Astrocyte of the cerebellum (primary cell): ENCODE results near the gene CDKL2.

ENCODE experiments used
- DNase-seq: peaks from one replicate; pipeline ENCODE4 v3.0.0-alpha.2; 2011; ENCODE audit warnings: low read depth
- H3K4me3 ChIP-seq: 2 replicates; pipeline ENCODE4 v1.5.1; 2011; ENCODE audit warnings: mild to moderate bottlenecking, low read depth, low read length, moderate library complexity
- in situ Hi-C: cut with HindIII; loops from 2 replicates; pipeline ENCODE4 v1.10.0; 2017; ENCODE audit warnings: low sequenced_read_pairs
- TF ChIP-seq, protein P1 (sequence below): IDR thresholded peaks from 2 replicates; pipeline ENCODE4 v1.5.1; 2012; ENCODE audit warnings: low read length, low read depth, moderate library complexity, mild to moderate bottlenecking; ENCODE audit errors: missing control alignments

Gene CDKL2

DNA sequence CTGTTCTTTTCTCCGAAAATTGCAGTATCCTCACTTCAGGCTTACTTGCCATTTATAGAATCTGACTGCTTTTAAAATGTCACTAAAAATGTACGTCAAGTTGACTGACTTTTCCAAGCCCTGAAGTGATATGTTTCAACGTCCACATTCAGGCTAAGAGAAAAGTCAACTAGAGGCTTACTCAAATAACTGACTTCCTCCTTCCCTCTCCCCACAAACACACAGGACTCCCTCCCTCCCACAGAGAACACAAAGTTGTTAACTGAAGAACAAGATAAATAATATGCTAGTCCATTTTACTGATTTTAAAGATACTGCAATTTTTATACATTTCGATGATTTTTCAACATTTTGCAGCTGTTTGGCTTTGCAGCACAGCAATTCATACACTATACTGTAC, 13.8 kb upstream of the CDKL2 start:
- DNase-seq = no peak
- TF ChIP-seq, protein P1, sequence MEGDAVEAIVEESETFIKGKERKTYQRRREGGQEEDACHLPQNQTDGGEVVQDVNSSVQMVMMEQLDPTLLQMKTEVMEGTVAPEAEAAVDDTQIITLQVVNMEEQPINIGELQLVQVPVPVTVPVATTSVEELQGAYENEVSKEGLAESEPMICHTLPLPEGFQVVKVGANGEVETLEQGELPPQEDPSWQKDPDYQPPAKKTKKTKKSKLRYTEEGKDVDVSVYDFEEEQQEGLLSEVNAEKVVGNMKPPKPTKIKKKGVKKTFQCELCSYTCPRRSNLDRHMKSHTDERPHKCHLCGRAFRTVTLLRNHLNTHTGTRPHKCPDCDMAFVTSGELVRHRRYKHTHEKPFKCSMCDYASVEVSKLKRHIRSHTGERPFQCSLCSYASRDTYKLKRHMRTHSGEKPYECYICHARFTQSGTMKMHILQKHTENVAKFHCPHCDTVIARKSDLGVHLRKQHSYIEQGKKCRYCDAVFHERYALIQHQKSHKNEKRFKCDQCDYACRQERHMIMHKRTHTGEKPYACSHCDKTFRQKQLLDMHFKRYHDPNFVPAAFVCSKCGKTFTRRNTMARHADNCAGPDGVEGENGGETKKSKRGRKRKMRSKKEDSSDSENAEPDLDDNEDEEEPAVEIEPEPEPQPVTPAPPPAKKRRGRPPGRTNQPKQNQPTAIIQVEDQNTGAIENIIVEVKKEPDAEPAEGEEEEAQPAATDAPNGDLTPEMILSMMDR = no peak
- H3K4me3 ChIP-seq = no peak overlapping the region
- in situ Hi-C loops = no loop called here

DNA sequence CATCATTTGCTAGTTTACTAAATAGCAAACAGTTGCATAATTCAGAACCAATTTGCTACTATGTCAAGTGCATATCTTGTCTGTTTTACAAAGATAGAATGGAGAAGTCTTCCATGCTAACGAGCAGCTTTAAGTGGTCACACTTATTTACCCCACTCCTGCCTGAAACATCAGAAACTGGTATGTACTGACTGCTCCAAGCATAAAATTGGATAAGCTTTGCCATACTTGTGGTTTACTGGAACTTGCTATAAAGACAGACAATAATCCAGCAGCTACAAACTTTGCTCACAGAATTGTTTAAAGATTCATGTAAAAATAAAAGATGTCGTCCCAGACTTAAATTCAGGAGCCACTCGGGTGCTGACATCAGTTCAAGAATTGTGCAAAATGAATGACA, 13.3 kb upstream of the CDKL2 start:
- DNase-seq = no peak
- TF ChIP-seq, protein P1 = no peak
- in situ Hi-C loops = no loop called here
- H3K4me3 ChIP-seq = no peak overlapping the region

DNA sequence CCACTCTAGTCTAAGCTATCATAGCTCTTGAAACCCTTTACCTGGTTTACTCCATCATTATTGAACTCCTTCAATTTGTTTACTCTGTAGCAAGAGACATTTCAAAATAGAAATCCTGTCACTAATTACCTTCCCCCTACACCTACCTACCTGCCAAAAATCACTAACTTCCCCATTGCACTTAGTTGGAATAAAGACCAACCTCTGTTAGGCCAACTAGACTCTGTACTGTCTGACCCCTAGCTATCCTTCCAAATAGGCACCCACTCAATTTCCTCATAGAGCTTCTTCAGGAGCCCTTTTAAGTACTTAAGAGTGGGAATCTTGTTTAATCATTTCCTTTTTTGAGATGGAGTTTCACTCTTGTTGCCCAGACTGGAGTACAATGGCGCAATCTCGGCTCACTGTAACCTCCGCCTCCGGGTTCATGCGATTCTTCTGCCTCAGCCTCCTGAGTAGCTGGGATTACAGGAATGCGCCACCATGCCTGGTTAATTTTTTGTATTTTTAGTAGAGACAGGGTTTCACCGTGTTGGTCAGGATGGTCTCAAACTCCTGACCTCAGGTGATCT, 8.9 kb upstream of the CDKL2 start:
- DNase-seq = no peak
- TF ChIP-seq, protein P1 = no peak
- in situ Hi-C loops = no loop called here
- no peak overlapping the region for H3K4me3 ChIP-seq

DNA sequence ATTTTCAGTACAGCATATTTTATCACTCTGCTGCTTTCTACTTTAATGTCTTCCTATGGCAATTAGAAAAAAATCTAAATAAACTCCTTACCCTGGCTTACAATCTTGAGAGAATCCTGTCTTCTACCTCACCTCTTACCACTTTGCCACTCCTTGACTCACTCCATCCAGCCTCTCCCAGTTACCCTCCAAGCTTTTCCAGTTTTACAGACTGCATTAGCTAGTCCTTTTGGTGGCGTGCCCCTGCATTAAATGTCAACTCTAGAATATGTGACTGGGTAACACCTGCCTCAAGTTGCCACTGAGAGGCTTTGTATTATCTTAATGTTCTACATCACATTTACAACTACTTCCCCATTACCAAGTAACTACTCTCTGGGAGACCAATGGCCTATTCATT, 7.5 kb upstream of the CDKL2 start:
- in situ Hi-C loops = no loop called here

DNA sequence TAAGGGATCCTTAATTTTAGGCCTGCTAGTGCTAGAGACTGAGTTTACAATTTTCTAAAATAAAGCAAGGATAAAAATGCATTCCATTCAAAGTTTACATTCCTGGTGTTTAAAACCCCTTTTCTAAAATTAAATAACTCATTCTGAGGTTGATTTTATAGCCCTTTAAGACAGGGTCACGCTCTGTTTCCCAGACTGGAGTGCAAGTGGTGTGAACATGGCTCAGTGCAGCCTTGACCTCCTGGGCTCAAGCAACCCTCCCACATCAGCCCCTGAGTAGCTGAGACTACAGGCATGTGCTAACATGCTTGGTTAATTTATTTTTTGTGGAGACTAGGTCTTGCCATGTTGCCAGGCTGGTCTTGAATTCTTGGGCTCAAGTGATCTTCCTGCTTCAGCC, 6.8 kb upstream of the CDKL2 start:
- no peak for DNase-seq
- in situ Hi-C loops = no loop called here
- H3K4me3 ChIP-seq = no peak overlapping the region
- TF ChIP-seq, protein P1 = no peak

More for the DNA sequence above, 7.5 kb upstream of the CDKL2 start:
- H3K4me3 ChIP-seq = no peak overlapping the region
- DNase-seq = no peak
- TF ChIP-seq, protein P1 = no peak

DNA sequence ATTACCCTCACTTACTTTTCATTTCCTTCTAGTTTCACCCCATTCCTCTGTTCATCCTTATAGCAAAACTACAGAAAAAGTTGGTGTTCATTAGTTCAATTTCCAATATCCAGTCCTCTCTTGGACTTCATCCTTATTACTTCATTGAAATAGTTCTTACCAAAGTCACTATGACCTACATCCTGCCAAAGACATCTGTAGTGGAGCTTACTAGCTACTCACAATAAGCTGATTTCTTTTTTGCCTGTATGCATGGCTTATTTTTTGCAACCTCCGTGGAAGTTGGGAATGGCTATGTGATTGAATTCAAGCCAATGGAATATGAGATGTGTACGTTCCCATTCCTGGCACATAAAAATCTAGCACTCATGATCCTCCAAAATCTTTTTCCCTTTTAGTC, 4.6 kb upstream of the CDKL2 start:
- TF ChIP-seq, protein P1 = no peak
- in situ Hi-C loops = no loop called here
- H3K4me3 ChIP-seq = no peak overlapping the region
- DNase-seq = no peak
